Measurements from ENCODE around the gene PRKAG2. TPM values are rescaled to one million over a fixed set of nuclear protein-coding genes. Genes with fewer than 3 reads are reported as not detected.

PRKAG2 gene
- total and polyA plus RNA-seq, 2 experiments from 2014 or later, result 17.0 to 19.5 TPM

GRCh38 chr7:151633516-151633812, 243.5 kb downstream of the PRKAG2 start:
- H2AFZ ChIP-seq, result no peak overlapping the region
- H3K9me2 ChIP-seq (ENCODE audit: insufficient read depth), result no peaks in the 10 kb centered on the region
- H3K9me3 ChIP-seq (ENCODE audit: low read depth), result no peaks in the 10 kb centered on the region
- in situ Hi-C loops (cut with MboI), result no loop called here
- DNase-seq, result no peak
- H3K9ac ChIP-seq, result no peak overlapping the region
- H3K4me2 ChIP-seq (ENCODE audit: unreplicated experiment), result no peak overlapping the region
- H3F3A ChIP-seq (ENCODE audit: insufficient read depth), result peaks cover 34% of the 10 kb centered on the region
- no peaks in the 10 kb centered on the region for H3K27me3 ChIP-seq (replicated peaks; ENCODE audit: insufficient read depth)
- H3K36me3 ChIP-seq (ENCODE audit: low read depth), result no peaks in the 10 kb centered on the region
- no peaks in the 10 kb centered on the region for H4K20me1 ChIP-seq (ENCODE audit: insufficient read depth)
- TF ChIP-seq EZH2phosphoT487 (IDR thresholded peaks at IDR 0.05; ENCODE audit: insufficient read depth, low read depth), result no peak
- no peak for TF ChIP-seq EZH2 (IDR thresholded peaks at IDR 0.05; ENCODE audit: insufficient read depth, poor library complexity, severe bottlenecking)
- H3K79me2 ChIP-seq (ENCODE audit: insufficient read depth), result peaks cover 28% of the 10 kb centered on the region
- H3K4me1 ChIP-seq (ENCODE audit: insufficient read depth), result peaks cover 9% of the 10 kb centered on the region
- WGBS, 2 experiments (ENCODE audit: low coverage in 1 of 2, low lambda C conversion rate in 2 of 2, missing lambda C conversion rate in 2 of 2), result 100% methylated on average over 1 of the region's 1 CpG
- H3K27ac ChIP-seq, result no peak overlapping the region
- H3K4me3 ChIP-seq, result no peak overlapping the region

- Histone ChIP-seq H3K4me2 (ENCODE audit: unreplicated experiment) (no peak overlapping the region), H2AFZ (peak overlapping the region; percentile 66), H3K9me3 (ENCODE audit: low read depth) (no peaks in the 10 kb centered on the region), H3K27ac (no peak overlapping the region), H3F3A (ENCODE audit: insufficient read depth) (peaks cover 34% of the 10 kb centered on the region), H3K4me3 (peak overlapping the region; percentile 56), H4K20me1 (ENCODE audit: insufficient read depth) (no peaks in the 10 kb centered on the region), H3K9me2 (ENCODE audit: insufficient read depth) (no peaks in the 10 kb centered on the region), H3K4me1 (ENCODE audit: insufficient read depth) (peaks cover 9% of the 10 kb centered on the region), H3K79me2 (ENCODE audit: insufficient read depth) (peaks cover 33% of the 10 kb centered on the region), H3K36me3 (ENCODE audit: low read depth) (no peaks in the 10 kb centered on the region), H3K27me3 (replicated peaks; ENCODE audit: insufficient read depth) (no peaks in the 10 kb centered on the region), H3K9ac (peak overlapping the region; percentile 45; the same call in 1 of the 2 replicates)
- DNase-seq, result peak; percentile 21
- TF ChIP-seq EZH2 (IDR thresholded peaks at IDR 0.05; ENCODE audit: insufficient read depth, poor library complexity, severe bottlenecking), result no peak
- TF ChIP-seq EZH2phosphoT487 (IDR thresholded peaks at IDR 0.05; ENCODE audit: insufficient read depth, low read depth), result no peak
- 56 to 60% methylated on average over 28 of the region's 28 CpGs for WGBS, 2 experiments (ENCODE audit: low coverage in 1 of 2, low lambda C conversion rate in 2 of 2, missing lambda C conversion rate in 2 of 2)
- in situ Hi-C loops (cut with MboI), result no loop called here
Measured at GRCh38 chr7:151632750-151633515, 244.0 kb downstream of the PRKAG2 start.

- H2AFZ ChIP-seq, result peak overlapping the region; percentile 80
- H3K4me2 ChIP-seq (ENCODE audit: unreplicated experiment), result peak overlapping the region; percentile 96
- H3K36me3 ChIP-seq (ENCODE audit: low read depth), result no peaks in the 10 kb centered on the region
- H3K27me3 ChIP-seq (replicated peaks; ENCODE audit: insufficient read depth), result no peaks in the 10 kb centered on the region
- peaks cover 41% of the 10 kb centered on the region for H3K79me2 ChIP-seq (ENCODE audit: insufficient read depth)
- peaks cover 9% of the 10 kb centered on the region for H3K4me1 ChIP-seq (ENCODE audit: insufficient read depth)
- in situ Hi-C loops (cut with MboI), result no loop called here
- peaks cover 34% of the 10 kb centered on the region for H3F3A ChIP-seq (ENCODE audit: insufficient read depth)
- WGBS, 2 experiments (ENCODE audit: low coverage in 1 of 2, low lambda C conversion rate in 2 of 2, missing lambda C conversion rate in 2 of 2), result 3 to 4% methylated on average over 13 to 64 of the region's 111 CpGs
- peak overlapping the region; percentile 22; the same call in 1 of the 2 replicates for H3K27ac ChIP-seq
- H3K9me3 ChIP-seq (ENCODE audit: low read depth), result no peaks in the 10 kb centered on the region
- peak overlapping the region; percentile 89 for H3K4me3 ChIP-seq
- no peaks in the 10 kb centered on the region for H3K9me2 ChIP-seq (ENCODE audit: insufficient read depth)
- H4K20me1 ChIP-seq (ENCODE audit: insufficient read depth), result no peaks in the 10 kb centered on the region
- no peak for TF ChIP-seq EZH2 (IDR thresholded peaks at IDR 0.05; ENCODE audit: insufficient read depth, poor library complexity, severe bottlenecking)
- peak overlapping the region; percentile 78 for H3K9ac ChIP-seq
- peak; percentile 84 for DNase-seq
Measured at GRCh38 chr7:151631953-151632749, 244.8 kb downstream of the PRKAG2 start.

GRCh38 chr7:151631570-151631952, 245.4 kb downstream of the PRKAG2 start:
- DNase-seq, result peak; percentile 68
- in situ Hi-C loops (cut with MboI), result no loop called here

More at GRCh38 chr7:151631570-151631952, 245.4 kb downstream of the PRKAG2 start:
- Histone ChIP-seq H3K36me3 (ENCODE audit: low read depth) (no peaks in the 10 kb centered on the region), H3K4me1 (ENCODE audit: insufficient read depth) (peaks cover 9% of the 10 kb centered on the region), H3K27ac (peak overlapping the region; percentile 22; the same call in 1 of the 2 replicates), H2AFZ (peak overlapping the region; percentile 80), H3K4me3 (peak overlapping the region; percentile 89), H3F3A (ENCODE audit: insufficient read depth) (peaks cover 34% of the 10 kb centered on the region), H3K79me2 (ENCODE audit: insufficient read depth) (peaks cover 47% of the 10 kb centered on the region), H3K9ac (peak overlapping the region; percentile 78), H3K9me3 (ENCODE audit: low read depth) (no peaks in the 10 kb centered on the region), H3K4me2 (ENCODE audit: unreplicated experiment) (peak overlapping the region; percentile 96), H4K20me1 (ENCODE audit: insufficient read depth) (no peaks in the 10 kb centered on the region), H3K27me3 (replicated peaks; ENCODE audit: insufficient read depth) (no peaks in the 10 kb centered on the region), H3K9me2 (ENCODE audit: insufficient read depth) (no peaks in the 10 kb centered on the region)
- WGBS, 2 experiments (ENCODE audit: low coverage in 1 of 2, low lambda C conversion rate in 2 of 2, missing lambda C conversion rate in 2 of 2), result 1 to 2% methylated on average over 16 to 26 of the region's 31 CpGs
- TF ChIP-seq EZH2phosphoT487 (IDR thresholded peaks at IDR 0.05; ENCODE audit: insufficient read depth, low read depth) (no peak), EZH2 (IDR thresholded peaks at IDR 0.05; ENCODE audit: insufficient read depth, poor library complexity, severe bottlenecking) (no peak)
